Thyroid gland (tissue), 4 donors: ENCODE measurements around the gene ANKRD65. TPM values are rescaled to one million over a fixed set of nuclear protein-coding genes. Genes with fewer than 3 reads are reported as not detected.
"Not testable (repeated sequence)": the region's sequence is repeated elsewhere in the genome, so short reads cannot be mapped to it uniquely, and the experiment has no call there.

Source experiments
- DNase-seq, 2 donors: peaks; one replicate each; pipeline ENCODE4 v3.0.0-alpha.2; 2019
- H3K27ac ChIP-seq, 3 donors: fragments of 200-600 bp; sonication (generic); 1 replicate in 2 of 3; 2 replicates in 1 of 3; pipeline ENCODE4 v1.5.1; 2016 to 2019; ENCODE audit warnings: mild to moderate bottlenecking in 1 of 3, moderate library complexity in 1 of 3
- H3K27me3 ChIP-seq: fragments of 200-600 bp; sonication (generic); one replicate; pipeline ENCODE4 v1.5.1; 2019
- H3K36me3 ChIP-seq, 2 donors: fragments of 200-600 bp; sonication (generic); one replicate each; pipeline ENCODE4 v1.5.1; 2016 to 2019
- H3K4me1 ChIP-seq, 2 donors: fragments of 200-600 bp; sonication (generic); one replicate each; pipeline ENCODE4 v1.5.1; 2017 to 2019
- H3K4me3 ChIP-seq, 3 donors: fragments of 200-600 bp; sonication (generic); replicated peaks in 1 of 3; 1 replicate in 2 of 3; 2 replicates in 1 of 3; pipeline ENCODE4 v1.5.1; 2016; ENCODE audit warnings: mild to moderate bottlenecking in 1 of 3
- H3K9me3 ChIP-seq: fragments of 200-600 bp; sonication (generic); one replicate; pipeline ENCODE4 v1.5.1; 2017
- POLR2A ChIP-seq, 2 donors: fragments of 450-650 bp; IDR thresholded peaks; one replicate each; pipeline ENCODE4 v1.6.1; 2017; ENCODE audit warnings: antibody characterized with exemption in 2 of 2, mild to moderate bottlenecking in 2 of 2, moderate library complexity in 1 of 2
- WGBS, 2 donors: methylation state at CpG; one replicate each; pipeline ENCODE4 v1.1.5; 2017; 5-methylcytosine and 5-hydroxymethylcytosine counted together
- intact Hi-C: fragments of 100-400 bp; cut with DNase I; formaldehyde crosslinking; loops from one replicate; pipeline ENCODE4 v1.15.1; 2023
- total RNA-seq, 4 donors: library from RNA; depleted of rRNA; stranded (reverse); fragments of >200 nt; gene quantifications; one replicate each; pipeline ENCODE4 v1.2.3, GENCODE V29; 2016
- TF ChIP-seq, protein P1 (sequence below), 6 experiments: fragments of 200-600 bp in 3 of 6; fragments of 450-650 bp in 3 of 6; sonication (generic) in 3 of 6; IDR thresholded peaks; one replicate each; pipeline ENCODE4 v1.5.1; 2016 to 2019; ENCODE audit warnings: antibody characterized with exemption in 6 of 6, mild to moderate bottlenecking in 2 of 6, inconsistent platforms in 1 of 6, moderate library complexity in 1 of 6

Gene ANKRD65
- total RNA-seq, 4 donors from 2014 or later, result 2.0 to 3.2 (median 2.4) TPM

DNA sequence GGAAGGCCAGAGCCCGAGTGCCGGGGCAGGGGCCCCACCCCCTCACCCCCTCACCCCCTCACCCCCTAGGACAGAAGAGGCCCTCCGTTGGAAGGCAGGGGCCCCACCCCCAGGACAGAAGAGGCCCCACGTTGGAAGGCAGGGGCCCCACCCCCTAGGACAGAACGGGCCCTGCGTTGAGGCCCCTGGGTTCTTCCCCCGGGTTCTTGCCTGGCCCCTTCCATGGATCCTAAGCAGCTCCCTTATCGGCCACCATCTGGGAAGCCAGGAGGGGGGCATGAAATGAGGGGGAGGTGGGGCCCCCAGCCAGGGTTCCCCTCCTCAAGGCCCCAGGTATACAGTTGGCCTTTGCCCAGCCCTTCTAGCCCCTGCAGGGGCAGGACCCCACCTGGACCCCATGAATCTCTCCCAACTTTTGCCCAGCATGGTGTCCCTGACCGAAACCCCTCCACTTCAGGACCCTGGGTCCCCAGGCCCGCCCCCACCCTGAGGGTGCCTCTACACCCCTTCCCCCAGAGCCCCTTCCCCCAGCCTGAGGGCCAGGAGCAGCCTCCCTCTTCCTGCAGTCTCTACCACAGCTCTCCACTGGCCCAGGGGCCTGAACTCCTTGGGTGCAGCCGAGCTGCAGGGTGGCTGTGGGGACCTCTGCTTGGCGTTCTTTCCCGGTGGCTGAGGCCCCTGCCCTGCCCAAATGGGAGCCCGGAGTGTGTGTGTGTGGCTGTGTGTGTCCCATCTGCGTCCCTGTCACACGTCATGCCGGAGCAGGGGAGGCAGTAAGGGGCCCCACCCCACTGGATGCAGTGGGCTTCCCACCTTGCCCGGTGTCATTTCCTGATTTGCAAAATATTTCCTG is 10.1 kb upstream of the ANKRD65 start:
- H3K27ac ChIP-seq, result peak overlapping the region; percentile 69 to 73 (median 71)
- H3K4me3 ChIP-seq, result no peak overlapping the region
- no peaks in the 10 kb centered on the region for H3K36me3 ChIP-seq
- intact Hi-C loops, result no loop called here
- 62 to 71% methylated on average over 9 to 15 of the region's 18 CpGs for WGBS, 2 donors
- no peak for DNase-seq
- no peaks in the 10 kb centered on the region for H3K9me3 ChIP-seq
- peaks cover 16 to 66% of the 10 kb centered on the region in 2 donors for H3K4me1 ChIP-seq
- H3K27me3 ChIP-seq, result no peaks in the 10 kb centered on the region
- no peak for TF ChIP-seq POLR2A (IDR thresholded peaks at IDR 0.05)
- TF ChIP-seq, protein P1, sequence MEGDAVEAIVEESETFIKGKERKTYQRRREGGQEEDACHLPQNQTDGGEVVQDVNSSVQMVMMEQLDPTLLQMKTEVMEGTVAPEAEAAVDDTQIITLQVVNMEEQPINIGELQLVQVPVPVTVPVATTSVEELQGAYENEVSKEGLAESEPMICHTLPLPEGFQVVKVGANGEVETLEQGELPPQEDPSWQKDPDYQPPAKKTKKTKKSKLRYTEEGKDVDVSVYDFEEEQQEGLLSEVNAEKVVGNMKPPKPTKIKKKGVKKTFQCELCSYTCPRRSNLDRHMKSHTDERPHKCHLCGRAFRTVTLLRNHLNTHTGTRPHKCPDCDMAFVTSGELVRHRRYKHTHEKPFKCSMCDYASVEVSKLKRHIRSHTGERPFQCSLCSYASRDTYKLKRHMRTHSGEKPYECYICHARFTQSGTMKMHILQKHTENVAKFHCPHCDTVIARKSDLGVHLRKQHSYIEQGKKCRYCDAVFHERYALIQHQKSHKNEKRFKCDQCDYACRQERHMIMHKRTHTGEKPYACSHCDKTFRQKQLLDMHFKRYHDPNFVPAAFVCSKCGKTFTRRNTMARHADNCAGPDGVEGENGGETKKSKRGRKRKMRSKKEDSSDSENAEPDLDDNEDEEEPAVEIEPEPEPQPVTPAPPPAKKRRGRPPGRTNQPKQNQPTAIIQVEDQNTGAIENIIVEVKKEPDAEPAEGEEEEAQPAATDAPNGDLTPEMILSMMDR (IDR thresholded peaks at IDR 0.05), result no peak

DNA sequence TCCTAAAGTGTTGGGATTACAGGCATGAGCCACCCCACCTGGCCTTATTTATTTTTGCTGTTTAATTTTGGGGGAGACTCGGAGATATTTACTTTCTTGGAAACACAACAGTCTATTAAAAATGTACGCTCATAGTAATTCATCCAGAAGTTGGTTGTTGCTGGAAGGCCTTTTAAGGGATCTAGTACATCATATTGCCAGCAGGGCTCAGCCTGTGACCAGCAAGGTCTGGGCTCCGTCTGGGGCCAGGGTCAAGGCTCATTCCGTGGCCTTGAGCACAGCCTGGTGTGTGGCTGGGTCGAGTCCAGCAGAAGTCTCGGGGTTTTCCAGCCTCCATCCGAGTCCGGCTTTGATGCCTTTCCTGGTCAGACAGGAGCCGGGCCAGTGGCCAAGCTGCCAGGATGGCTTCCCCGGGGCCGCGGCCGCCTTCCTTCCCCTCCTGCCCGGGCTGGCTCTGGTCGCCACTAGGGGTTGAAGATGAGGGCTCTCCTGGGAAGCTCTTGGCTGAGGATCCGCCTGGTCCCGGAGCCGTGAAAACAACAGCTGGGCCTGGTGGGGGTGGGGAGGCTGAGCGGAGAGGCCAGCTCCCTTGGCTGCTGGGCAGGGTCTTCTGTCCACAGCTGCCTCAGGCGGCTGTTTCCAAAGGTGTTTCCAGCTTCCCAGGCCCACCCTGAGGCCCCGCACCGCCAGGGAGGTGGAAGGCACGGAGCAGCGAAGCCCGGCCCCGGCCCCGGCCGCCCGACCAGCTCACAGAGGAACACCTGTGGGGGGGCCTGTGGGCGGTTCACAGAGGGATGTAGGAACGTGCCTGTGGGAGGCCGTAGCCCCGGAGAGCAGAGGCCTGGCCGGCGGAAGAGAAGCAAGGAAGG is 9.3 kb upstream of the ANKRD65 start:
- Histone ChIP-seq H3K27ac (peak overlapping the region; percentile 69 to 73 (median 71)), H3K36me3 (no peaks in the 10 kb centered on the region), H3K4me1 (peaks cover 16 to 60% of the 10 kb centered on the region in 2 donors), H3K4me3 (no peak overlapping the region), H3K27me3 (no peaks in the 10 kb centered on the region), H3K9me3 (no peaks in the 10 kb centered on the region)
- TF ChIP-seq, protein P1 (IDR thresholded peaks at IDR 0.05), result peak in 4 of 6 experiments; percentile 23 to 33 (median 28)
- TF ChIP-seq POLR2A (IDR thresholded peaks at IDR 0.05), result peak in 1 of 2 donors; percentile 11
- intact Hi-C loops, result no loop called here
- peak; percentile 79 to 83 for DNase-seq
- WGBS, 2 donors, result 16 to 17% methylated on average over 12 to 34 of the region's 35 CpGs

DNA sequence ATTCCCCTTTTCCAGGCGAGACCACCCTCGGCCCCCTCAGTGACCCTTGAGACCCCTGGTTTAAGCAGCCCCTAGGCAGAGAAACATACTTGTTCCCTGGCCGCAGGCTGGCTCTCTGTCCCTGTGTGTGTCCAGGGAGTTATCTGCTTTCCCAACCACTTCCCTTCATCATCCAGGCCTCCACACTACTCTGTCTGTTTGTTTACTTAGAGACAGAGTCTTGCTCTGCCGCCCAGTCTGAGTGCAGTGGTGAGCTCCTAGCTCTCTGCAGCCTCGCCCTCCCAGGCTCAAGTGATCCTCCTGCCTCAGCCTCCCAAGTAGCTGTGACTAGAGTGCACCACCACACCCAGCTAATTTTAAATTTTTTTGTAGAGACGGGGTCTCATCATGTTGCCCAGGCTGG is 8.6 kb upstream of the ANKRD65 start:
- peaks cover 10 to 53% of the 10 kb centered on the region in 2 donors for H3K4me1 ChIP-seq
- WGBS, 2 donors, result 61 to 68% methylated on average over 6 of the region's 6 CpGs

DNA sequence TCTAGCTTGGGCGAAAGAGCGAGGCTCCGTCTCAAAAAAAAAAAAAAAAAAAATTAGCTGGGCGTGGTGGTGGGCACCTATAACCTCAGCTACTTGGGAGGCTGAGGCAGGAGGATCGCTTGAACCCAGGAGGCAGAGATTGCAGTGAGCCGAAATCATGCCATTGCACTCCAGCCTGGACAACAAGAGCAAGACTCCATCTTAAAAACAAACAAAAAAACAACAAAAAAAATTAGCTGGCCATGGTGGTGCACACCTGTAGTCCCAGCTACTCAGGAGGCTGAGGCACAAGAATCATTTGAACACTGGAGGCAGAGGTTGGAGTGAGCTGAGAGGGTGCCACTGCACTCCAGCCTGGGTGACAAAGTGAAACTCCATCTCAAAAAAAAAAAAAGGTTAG is 7.9 kb upstream of the ANKRD65 start:
- H3K36me3 ChIP-seq, H3K27ac ChIP-seq, intact Hi-C loops, H3K4me3 ChIP-seq, DNase-seq, H3K27me3 ChIP-seq, H3K9me3 ChIP-seq: not testable (repeated sequence)
- WGBS, 2 donors, result 97% methylated on average over 6 of the region's 6 CpGs
- H3K4me1 ChIP-seq, result peaks cover 9 to 46% of the 10 kb centered on the region in 2 donors

More for the DNA sequence above, 8.6 kb upstream of the ANKRD65 start:
- Histone ChIP-seq H3K27ac (peak overlapping the region in 2 of 3 donors; percentile 47 to 73), H3K27me3 (no peaks in the 10 kb centered on the region), H3K9me3 (no peaks in the 10 kb centered on the region), H3K4me3 (no peak overlapping the region), H3K36me3 (no peaks in the 10 kb centered on the region)
- intact Hi-C loops, result no loop called here
- TF ChIP-seq POLR2A (IDR thresholded peaks at IDR 0.05), result no peak
- TF ChIP-seq, protein P1 (IDR thresholded peaks at IDR 0.05), result no peak
- no peak for DNase-seq

DNA sequence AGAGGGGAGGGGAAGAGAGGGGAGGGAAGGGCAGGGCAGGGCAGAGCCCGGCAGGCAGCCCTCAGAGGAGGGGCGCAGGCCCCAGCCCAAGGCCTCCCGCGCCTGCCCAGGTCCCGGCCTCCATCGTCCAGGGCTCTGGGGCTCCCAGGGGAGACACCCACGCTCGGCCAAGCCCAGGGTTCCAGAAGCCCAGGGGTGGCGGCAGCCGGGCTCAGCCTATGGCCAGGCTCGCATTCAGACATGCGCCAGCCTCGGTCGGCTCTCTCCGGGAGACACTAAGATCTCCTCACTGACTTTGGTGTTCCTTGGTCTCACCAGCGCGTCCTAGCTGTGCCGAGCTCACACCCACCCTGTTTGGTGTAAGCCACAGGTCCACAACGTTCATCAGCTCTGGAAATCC is 7.1 kb upstream of the ANKRD65 start:
- no peak overlapping the region for H3K27ac ChIP-seq
- intact Hi-C loops, result no loop called here
- no peak for DNase-seq
- no peak overlapping the region for H3K4me3 ChIP-seq
- peaks cover 9 to 38% of the 10 kb centered on the region in 2 donors for H3K4me1 ChIP-seq
- TF ChIP-seq POLR2A (IDR thresholded peaks at IDR 0.05), result no peak
- TF ChIP-seq, protein P1 (IDR thresholded peaks at IDR 0.05), result no peak
- no peaks in the 10 kb centered on the region for H3K36me3 ChIP-seq
- no peaks in the 10 kb centered on the region for H3K27me3 ChIP-seq
- H3K9me3 ChIP-seq, result no peaks in the 10 kb centered on the region
- WGBS, 2 donors, result 81 to 89% methylated on average over 12 to 18 of the region's 19 CpGs
